Ovary (tissue), 9 donors: ENCODE results near the gene SCUBE2. TPM values are rescaled to one million over a fixed set of nuclear protein-coding genes. Genes with fewer than 3 reads are reported as not detected.
"Not testable (repeated sequence)": the region's sequence is repeated elsewhere in the genome, so short reads cannot be mapped to it uniquely, and the experiment has no call there.

ENCODE experiments used
- DNase-seq, 5 donors: peaks; one replicate each; pipeline ENCODE4 v3.0.0-alpha.2; 2019 to 2020
- H3K27ac ChIP-seq, 2 donors: fragments of 200-600 bp; one replicate each; pipeline versions ENCODE4 v1.5.1 to v1.8.0; 2019 to 2022
- H3K27me3 ChIP-seq: fragments of 200-600 bp; one replicate; pipeline ENCODE4 v1.8.0; 2022
- H3K36me3 ChIP-seq: fragments of 200-600 bp; sonication (generic); one replicate; pipeline ENCODE4 v1.5.1; 2019
- H3K4me1 ChIP-seq: one replicate; pipeline ENCODE4 v1.8.1; 2013; ENCODE audit warnings: mild to moderate bottlenecking, moderate library complexity; ENCODE audit not compliant: insufficient read depth
- H3K4me3 ChIP-seq: fragments of 200-600 bp; sonication (generic); one replicate; pipeline ENCODE4 v1.5.1; 2017
- H3K9me3 ChIP-seq, 2 donors: fragments of 200-600 bp in 1 of 2; sonication (generic) in 1 of 2; one replicate each; pipeline versions ENCODE4 v1.5.1 to v1.8.1; 2013 to 2019; ENCODE audit warnings: mild to moderate bottlenecking in 1 of 2, moderate library complexity in 1 of 2
- EP300 ChIP-seq: sonication (generic); formaldehyde crosslinking; IDR thresholded peaks from one replicate; pipeline ENCODE4 v1.6.1; 2017; ENCODE audit warnings: antibody characterized with exemption
- POLR2A ChIP-seq: fragments of 450-650 bp; IDR thresholded peaks from one replicate; pipeline ENCODE4 v1.6.1; 2017; ENCODE audit warnings: antibody characterized with exemption, mild to moderate bottlenecking, moderate library complexity
- WGBS, 3 donors: extraction: QIAGEN DNeasy Blood & Tissue Kit in 1 of 3; methylation state at CpG; one replicate each; pipeline versions ENCODE4 v1.1.5 to v1.1.7; 2013 to 2017; 5-methylcytosine and 5-hydroxymethylcytosine counted together
- intact Hi-C, 4 donors: fragments of 100-400 bp; cut with DNase I; formaldehyde crosslinking; loops; one replicate each; pipeline versions ENCODE4 v1.11.0 to v1.15.1; 2022 to 2023
- polyA plus RNA-seq, 2 donors: library from polyadenylated mRNA; stranded (reverse); fragments of 200-250 nt in 1 of 2; fragments of 350-450 nt in 1 of 2; fragmentation: Illumina TruSeq in 1 of 2; extraction: RNeasy Lipid Tissue Mini Kit (QIAGEN cat#74804) in 1 of 2; gene quantifications; one replicate each; pipeline ENCODE4 v1.2.3, GENCODE V29; 2013 to 2014
- total RNA-seq, 7 donors: library from RNA; depleted of rRNA in 2 of 7; stranded (reverse); fragments of >200 nt in 2 of 7; fragmentation: NEBNext Ultra II Directional in 3 of 7; extraction: Animal tissue kit (Norgen Biotek cat#: 25700) in 3 of 7; gene quantifications; one replicate each; pipeline versions ENCODE4 v1.1.0 to v1.2.4, GENCODE V29; 2016 to 2023
- TF ChIP-seq, protein P1 (sequence below), 3 donors: fragments of 450-650 bp in 2 of 3; fragments of 200-600 bp in 1 of 3; IDR thresholded peaks; one replicate each; pipeline versions ENCODE4 v1.5.1 to v1.8.0; 2016 to 2022; ENCODE audit warnings: antibody characterized with exemption in 3 of 3, mild to moderate bottlenecking in 1 of 3
- donor health status: DM: no; HTN: no; CAD: no; lungs with moderate emphysema.
- donor health status: DM: no; HTN: no; CAD: no.
- donor health status: Bipolar disorder and iron deficiency.
- donor health status: DM: yes; HTN: yes; CAD: no.
- donor health status: DM: no; HTN: no; CAD: no.
- donor health status: DM: yes; HTN: yes; CAD: no.

SCUBE2 gene
- total and polyA plus RNA-seq, 9 donors, result 0.12 to 8.2 (median 1.00) TPM

DNA sequence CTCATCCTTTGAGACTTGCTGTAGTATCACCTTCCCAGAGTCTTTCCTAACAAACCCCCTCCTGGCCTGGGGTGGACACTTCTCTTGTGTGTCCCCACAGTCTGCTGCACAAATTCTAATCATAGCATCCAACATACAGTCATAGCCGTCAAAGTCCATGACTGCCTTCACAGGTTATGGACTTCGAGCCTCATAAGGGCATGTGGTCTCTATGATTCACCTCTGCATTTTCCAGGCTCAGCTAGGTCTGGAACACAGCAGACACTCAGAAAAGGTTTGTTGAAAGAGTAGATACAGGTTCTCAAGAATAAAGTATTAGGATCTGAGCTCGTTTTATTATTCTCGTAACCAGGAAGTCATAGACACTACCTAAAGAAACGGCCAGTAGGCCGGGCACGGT, 13.2 kb upstream of the SCUBE2 start:
- intact Hi-C loops, result no loop called here
- 94 to 95% (median 95%) methylated on average over 7 of the region's 7 CpGs for WGBS, 3 donors
- no peak for DNase-seq
- Histone ChIP-seq H3K4me1 (no peaks in the 10 kb centered on the region), H3K27me3 (no peaks in the 10 kb centered on the region), H3K27ac (no peak overlapping the region), H3K4me3 (no peak overlapping the region), H3K36me3 (no peaks in the 10 kb centered on the region), H3K9me3 (no peaks in the 10 kb centered on the region)
- TF ChIP-seq POLR2A (no peak), EP300 (no peak)
- TF ChIP-seq, protein P1, sequence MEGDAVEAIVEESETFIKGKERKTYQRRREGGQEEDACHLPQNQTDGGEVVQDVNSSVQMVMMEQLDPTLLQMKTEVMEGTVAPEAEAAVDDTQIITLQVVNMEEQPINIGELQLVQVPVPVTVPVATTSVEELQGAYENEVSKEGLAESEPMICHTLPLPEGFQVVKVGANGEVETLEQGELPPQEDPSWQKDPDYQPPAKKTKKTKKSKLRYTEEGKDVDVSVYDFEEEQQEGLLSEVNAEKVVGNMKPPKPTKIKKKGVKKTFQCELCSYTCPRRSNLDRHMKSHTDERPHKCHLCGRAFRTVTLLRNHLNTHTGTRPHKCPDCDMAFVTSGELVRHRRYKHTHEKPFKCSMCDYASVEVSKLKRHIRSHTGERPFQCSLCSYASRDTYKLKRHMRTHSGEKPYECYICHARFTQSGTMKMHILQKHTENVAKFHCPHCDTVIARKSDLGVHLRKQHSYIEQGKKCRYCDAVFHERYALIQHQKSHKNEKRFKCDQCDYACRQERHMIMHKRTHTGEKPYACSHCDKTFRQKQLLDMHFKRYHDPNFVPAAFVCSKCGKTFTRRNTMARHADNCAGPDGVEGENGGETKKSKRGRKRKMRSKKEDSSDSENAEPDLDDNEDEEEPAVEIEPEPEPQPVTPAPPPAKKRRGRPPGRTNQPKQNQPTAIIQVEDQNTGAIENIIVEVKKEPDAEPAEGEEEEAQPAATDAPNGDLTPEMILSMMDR (IDR thresholded peaks at IDR 0.05), result no peak

DNA sequence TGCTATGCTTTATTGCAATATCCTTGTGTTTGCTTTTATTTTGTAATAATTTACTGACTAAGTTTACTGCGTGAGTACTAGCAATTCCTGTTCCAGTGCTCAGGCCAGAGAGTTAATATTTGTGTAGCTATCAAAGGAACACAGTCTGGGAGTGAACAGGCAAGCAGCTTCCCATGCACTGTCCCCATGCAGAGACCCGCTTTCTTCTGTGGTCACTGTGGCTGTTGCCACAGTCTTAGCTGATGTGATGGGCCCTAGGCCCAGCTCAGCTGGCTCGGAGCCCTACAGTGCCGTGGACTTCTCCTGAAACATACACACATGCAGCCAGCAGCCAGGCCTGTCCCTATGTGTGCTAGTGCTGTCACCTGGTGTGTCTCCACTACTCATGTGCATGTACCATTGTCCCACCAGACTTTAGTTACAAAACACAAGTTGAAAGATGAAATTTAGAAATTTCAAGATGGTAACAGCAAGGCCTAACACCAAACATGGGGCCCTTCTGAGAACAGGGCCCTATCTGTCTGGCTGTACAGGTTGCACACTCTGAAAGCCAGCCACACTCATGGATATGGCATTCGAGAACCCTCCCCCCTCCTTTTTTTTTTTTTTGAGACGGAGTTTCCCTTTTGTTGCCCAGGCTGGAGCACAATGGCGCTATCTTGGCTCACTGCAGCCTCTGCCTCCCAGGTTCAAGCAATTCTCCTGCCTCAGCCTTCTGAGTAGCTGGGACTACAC, 12.3 kb upstream of the SCUBE2 start:
- Histone ChIP-seq H3K27me3 (no peaks in the 10 kb centered on the region), H3K9me3 (no peaks in the 10 kb centered on the region), H3K36me3 (no peaks in the 10 kb centered on the region), H3K4me1 (no peaks in the 10 kb centered on the region), H3K4me3 (no peak overlapping the region), H3K27ac (no peak overlapping the region)
- TF ChIP-seq EP300 (no peak), POLR2A (no peak)
- TF ChIP-seq, protein P1 (IDR thresholded peaks at IDR 0.05), result no peak
- WGBS, 3 donors, result 94 to 97% (median 96%) methylated on average over 7 of the region's 7 CpGs
- intact Hi-C loops, result no loop called here
- no peak for DNase-seq

GRCh38 chr11:9099617-9100016, 8.2 kb upstream of the SCUBE2 start:
- TF ChIP-seq POLR2A (no peak), EP300 (no peak)
- TF ChIP-seq, protein P1 (IDR thresholded peaks at IDR 0.05), result no peak
- Histone ChIP-seq H3K27ac (no peak overlapping the region), H3K4me3 (no peak overlapping the region), H3K27me3 (no peaks in the 10 kb centered on the region), H3K4me1 (no peaks in the 10 kb centered on the region), H3K9me3 (no peaks in the 10 kb centered on the region), H3K36me3 (no peaks in the 10 kb centered on the region)
- WGBS, 3 donors, result 76 to 86% (median 84%) methylated on average over 4 of the region's 4 CpGs
- intact Hi-C loops, result no loop called here
- DNase-seq, result no peak

DNA sequence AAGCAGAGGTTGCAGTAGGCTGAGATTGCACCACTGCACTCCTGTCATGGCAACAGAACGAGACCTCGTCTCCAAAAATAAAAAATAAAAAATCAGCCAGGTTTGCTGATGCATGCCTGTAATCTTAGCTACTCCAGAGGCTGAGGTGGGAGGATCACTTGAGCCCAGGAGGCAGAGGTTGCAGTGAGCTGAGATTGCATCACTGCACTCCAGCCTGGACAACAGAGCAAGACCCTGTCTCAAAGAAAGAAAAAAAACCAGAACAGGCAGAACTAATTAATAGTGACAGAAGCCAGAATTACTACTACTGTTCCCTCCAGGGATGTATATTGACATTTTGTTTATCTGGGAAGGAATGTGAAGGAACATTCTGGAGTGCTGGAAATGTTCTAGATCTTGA, 7.1 kb upstream of the SCUBE2 start:
- DNase-seq, H3K4me1 ChIP-seq, intact Hi-C loops, H3K9me3 ChIP-seq, H3K4me3 ChIP-seq, H3K36me3 ChIP-seq, H3K27ac ChIP-seq, H3K27me3 ChIP-seq: not testable (repeated sequence)
- WGBS, 3 donors, result 23 to 96% (median 60%) methylated on average over 2 of the region's 2 CpGs

DNA sequence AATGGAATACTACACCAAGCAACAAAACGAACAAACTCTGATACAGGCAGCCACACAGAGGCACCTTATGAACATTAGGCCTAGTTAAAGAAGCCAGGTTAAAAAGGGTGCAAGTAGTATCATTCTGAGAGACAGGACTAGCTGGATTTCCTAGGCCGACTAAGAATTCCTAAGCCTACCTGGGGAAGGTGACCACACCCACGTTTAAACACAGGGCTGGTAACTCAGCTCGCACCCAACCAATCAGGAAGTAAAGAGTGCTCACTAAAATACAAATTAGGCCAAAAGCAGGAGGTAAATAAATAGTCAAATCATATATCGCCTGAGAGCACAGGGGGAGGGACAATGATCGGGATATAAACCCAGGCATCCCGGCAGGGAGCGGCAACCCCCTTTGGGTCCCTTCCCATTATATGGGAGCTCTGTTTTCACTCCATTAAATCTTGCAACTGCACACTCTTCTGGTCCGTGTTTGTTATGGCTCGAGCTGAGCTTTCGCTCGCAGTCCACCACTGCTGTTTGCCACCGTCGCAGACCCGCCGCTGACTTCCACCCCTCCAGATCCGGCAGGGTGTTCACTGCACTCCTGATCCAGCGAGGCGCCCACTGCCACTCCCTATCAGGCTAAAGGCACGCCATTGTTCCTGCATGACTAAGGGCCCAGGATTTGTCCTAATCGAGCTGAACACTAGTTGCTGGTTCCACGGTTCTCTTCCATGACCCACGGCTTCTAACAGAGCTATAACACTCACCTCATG, 6.0 kb upstream of the SCUBE2 start:
- H3K4me3 ChIP-seq, H3K9me3 ChIP-seq, H3K27me3 ChIP-seq, H3K36me3 ChIP-seq, DNase-seq, H3K27ac ChIP-seq, intact Hi-C loops, H3K4me1 ChIP-seq: not testable (repeated sequence)
- 89 to 93% (median 91%) methylated on average over 23 of the region's 23 CpGs for WGBS, 3 donors
